BE2C (cell line): ENCODE measurements around the gene BSG.

Source experiments
- DNase-seq: peaks from one replicate; pipeline ENCODE4 v3.0.0-alpha.2; 2020
- H3K27me3 ChIP-seq: fragments of 250-450 bp; sonication (Bioruptor Pico); 2 replicates; pipeline ENCODE4 v1.5.1; 2020; ENCODE audit warnings: mild to moderate bottlenecking
- H3K36me3 ChIP-seq: fragments of 250-450 bp; sonication (Bioruptor Pico); 2 replicates; pipeline ENCODE4 v1.5.1; 2020; ENCODE audit warnings: mild to moderate bottlenecking
- H3K4me1 ChIP-seq: fragments of 250-450 bp; sonication (Bioruptor Pico); 2 replicates; pipeline ENCODE4 v1.5.1; 2020
- H3K4me3 ChIP-seq: 2 replicates; pipeline ENCODE4 v1.5.1; 2011; ENCODE audit warnings: low read depth, low read length
- H3K9me3 ChIP-seq: fragments of 250-450 bp; sonication (Bioruptor Pico); 2 replicates; pipeline ENCODE4 v1.5.1; 2020
- TF ChIP-seq, protein P1 (sequence below): IDR thresholded peaks from 2 replicates; pipeline ENCODE4 v1.5.1; 2012; ENCODE audit warnings: mild to moderate bottlenecking, low read depth, low read length

The BSG gene

DNA sequence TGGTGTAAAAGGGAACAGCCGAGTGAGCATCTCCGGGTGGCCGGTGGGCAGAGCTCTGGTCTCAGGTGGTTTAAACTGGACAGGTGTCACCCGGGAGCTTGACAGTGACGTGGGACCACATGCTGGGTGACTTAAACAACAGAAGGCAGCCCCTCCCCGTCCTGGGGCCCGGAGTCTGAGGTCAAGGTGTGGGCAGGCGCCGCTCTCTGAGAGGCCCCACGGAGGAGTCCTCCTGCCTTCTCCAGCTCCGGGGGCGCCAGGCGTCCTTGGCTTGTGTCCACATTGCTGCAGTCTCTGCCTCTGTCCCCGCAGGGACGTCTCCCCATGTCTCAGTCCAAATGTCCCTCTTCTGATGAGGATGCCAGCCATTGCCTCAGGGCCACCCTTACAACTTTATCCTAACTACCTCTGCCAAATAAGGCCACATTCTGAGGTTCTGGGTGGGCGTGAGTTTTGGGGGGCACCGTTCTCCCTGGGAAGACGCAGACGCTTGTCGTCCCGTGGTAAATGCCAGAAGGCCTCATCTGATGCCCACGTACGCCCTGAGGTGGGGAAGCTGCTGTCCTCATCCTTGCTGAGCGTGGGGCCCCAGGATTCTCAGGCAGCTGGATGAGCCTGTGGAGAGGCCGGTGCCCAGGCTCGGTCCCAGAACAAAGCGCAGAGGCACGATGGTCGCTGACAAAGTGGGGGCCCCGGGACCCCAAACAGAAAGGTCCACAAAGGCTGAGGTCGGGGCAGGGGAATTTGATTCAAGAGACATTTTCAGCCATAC is 15.6 kb upstream of the BSG start:
- Histone ChIP-seq H3K27me3 (no peaks in the 10 kb centered on the region), H3K36me3 (no peaks in the 10 kb centered on the region), H3K4me3 (no peak overlapping the region), H3K9me3 (no peaks in the 10 kb centered on the region), H3K4me1 (no peaks in the 10 kb centered on the region)
- TF ChIP-seq, protein P1, sequence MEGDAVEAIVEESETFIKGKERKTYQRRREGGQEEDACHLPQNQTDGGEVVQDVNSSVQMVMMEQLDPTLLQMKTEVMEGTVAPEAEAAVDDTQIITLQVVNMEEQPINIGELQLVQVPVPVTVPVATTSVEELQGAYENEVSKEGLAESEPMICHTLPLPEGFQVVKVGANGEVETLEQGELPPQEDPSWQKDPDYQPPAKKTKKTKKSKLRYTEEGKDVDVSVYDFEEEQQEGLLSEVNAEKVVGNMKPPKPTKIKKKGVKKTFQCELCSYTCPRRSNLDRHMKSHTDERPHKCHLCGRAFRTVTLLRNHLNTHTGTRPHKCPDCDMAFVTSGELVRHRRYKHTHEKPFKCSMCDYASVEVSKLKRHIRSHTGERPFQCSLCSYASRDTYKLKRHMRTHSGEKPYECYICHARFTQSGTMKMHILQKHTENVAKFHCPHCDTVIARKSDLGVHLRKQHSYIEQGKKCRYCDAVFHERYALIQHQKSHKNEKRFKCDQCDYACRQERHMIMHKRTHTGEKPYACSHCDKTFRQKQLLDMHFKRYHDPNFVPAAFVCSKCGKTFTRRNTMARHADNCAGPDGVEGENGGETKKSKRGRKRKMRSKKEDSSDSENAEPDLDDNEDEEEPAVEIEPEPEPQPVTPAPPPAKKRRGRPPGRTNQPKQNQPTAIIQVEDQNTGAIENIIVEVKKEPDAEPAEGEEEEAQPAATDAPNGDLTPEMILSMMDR: no peak
- no peak for DNase-seq

DNA sequence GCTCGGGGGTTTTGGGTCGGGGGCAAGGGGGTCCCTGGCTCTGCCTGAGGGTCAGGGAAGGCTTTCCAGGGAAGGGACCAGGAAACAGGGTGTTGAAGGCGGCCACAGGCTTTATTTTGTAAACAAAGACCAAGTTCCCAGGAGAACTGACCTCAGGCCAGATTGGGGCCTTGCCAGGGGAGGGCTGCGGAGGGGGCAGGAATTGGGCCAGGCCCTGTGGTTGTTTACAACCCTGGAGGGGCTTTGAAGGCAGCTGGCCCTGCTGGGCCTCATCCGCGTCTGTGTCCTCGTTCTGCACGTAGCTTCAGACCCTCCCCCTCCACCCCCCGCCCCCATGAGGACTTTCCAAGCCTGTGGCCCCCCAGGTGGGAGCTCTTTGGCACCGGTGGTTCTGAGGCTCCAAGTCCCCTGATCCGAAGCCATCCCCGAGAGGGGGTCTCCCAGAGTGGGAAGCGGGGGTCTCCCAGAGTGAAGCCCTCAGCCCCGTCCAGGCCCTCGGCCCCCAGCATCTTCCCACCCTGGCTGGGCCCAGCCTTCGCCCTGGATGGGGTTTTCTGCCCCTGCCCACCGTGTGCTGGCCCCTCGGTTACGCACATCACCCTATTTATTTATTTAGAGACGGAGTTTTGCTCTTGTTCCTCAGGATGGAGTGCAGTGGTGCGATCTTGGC is 13.5 kb upstream of the BSG start:
- H3K27me3 ChIP-seq: no peaks in the 10 kb centered on the region
- H3K36me3 ChIP-seq: no peaks in the 10 kb centered on the region
- no peaks in the 10 kb centered on the region for H3K4me1 ChIP-seq
- no peak for DNase-seq
- TF ChIP-seq, protein P1: no peak
- H3K9me3 ChIP-seq: no peaks in the 10 kb centered on the region
- no peak overlapping the region for H3K4me3 ChIP-seq

DNA sequence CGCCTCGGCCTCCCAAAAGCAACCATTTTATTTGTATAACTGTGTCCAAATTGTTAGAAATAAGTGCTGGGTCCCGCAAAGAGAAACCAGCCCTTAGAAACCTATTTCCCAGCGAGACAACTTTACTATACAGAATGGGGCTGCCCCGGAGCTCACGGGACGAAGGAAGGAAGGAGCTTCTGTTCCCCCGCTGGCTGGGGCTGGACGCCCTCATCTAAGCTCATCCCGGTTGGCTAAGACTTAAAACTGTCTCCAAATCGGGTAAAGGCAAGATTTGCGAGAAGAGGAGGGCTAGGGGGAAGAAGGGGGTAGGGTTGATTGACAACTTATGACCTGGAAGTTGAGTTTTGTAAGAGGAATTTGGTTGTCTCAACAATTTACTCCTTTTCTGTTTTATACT is 12.3 kb upstream of the BSG start:
- H3K27me3 ChIP-seq: no peaks in the 10 kb centered on the region
- no peak overlapping the region for H3K4me3 ChIP-seq
- TF ChIP-seq, protein P1: no peak
- no peaks in the 10 kb centered on the region for H3K4me1 ChIP-seq
- no peaks in the 10 kb centered on the region for H3K36me3 ChIP-seq
- no peaks in the 10 kb centered on the region for H3K9me3 ChIP-seq
- DNase-seq: no peak

DNA sequence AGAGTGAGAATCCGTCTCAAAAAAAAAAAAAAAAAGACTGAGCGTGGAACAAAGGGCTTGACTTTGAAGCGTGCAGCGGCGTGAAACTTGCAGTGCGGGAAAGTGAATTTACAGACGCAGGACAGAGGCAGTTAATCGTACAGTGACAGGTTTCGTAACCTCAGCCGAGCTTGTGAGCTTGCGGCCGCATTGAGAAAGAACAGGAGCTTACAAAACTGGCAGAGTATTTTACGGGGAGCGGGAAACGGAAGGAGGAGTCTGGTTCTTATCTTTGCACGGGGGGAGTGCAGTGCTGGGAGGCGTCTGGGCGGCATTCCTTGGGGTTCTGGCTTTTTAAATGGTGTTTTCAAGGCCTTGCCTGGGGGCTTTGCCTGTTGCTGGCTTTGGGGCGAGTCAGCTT is 6.0 kb upstream of the BSG start:
- H3K4me1 ChIP-seq: peaks cover 5% of the 10 kb centered on the region; the same call in 1 of the 2 replicates
- TF ChIP-seq, protein P1: no peak
- no peaks in the 10 kb centered on the region for H3K36me3 ChIP-seq
- peak; percentile 68 for DNase-seq
- H3K27me3 ChIP-seq: no peaks in the 10 kb centered on the region
- H3K9me3 ChIP-seq: no peaks in the 10 kb centered on the region
- peak overlapping the region; percentile 35 for H3K4me3 ChIP-seq

DNA sequence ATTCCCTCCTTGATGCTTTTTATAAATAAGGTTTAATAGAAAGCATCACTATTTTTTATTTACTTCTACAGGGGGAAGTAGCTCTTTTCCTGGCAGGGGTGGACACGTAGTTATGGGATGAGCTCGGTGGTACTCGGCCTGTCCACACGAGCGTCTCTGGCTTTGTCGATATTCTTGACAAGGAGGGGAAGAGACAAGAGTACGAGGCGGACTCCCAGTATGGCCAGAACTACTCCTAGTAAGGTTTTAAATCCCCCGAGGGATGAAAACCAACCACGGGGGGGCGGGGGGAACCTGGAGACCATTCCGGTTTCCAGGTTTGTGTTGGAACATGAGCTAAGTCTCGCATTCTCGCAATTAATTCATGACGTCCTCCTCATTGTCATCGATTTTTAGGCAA is 5.6 kb upstream of the BSG start:
- H3K27me3 ChIP-seq: no peaks in the 10 kb centered on the region
- peak overlapping the region; percentile 35 for H3K4me3 ChIP-seq
- no peaks in the 10 kb centered on the region for H3K9me3 ChIP-seq
- no peaks in the 10 kb centered on the region for H3K36me3 ChIP-seq
- peaks cover 8% of the 10 kb centered on the region; the same call in 1 of the 2 replicates for H3K4me1 ChIP-seq
- TF ChIP-seq, protein P1: no peak
- no peak for DNase-seq
